Fibroblast of pulmonary artery (primary cell): ENCODE measurements around the gene ZMIZ1.

ENCODE experiments used
- DNase-seq: peaks from one replicate; pipeline ENCODE4 v3.0.0-alpha.2; 2010; ENCODE audit warnings: low read depth
- H3K4me3 ChIP-seq: replicated peaks from 2 replicates; pipeline ENCODE4 v1.5.1; 2011; ENCODE audit warnings: low read depth, mild to moderate bottlenecking, control low read depth, low read length, moderate library complexity
- TF ChIP-seq, protein P1 (sequence below): IDR thresholded peaks from 2 replicates; pipeline ENCODE4 v1.5.1; 2011; ENCODE audit warnings: mild to moderate bottlenecking, control low read depth, low read length, inconsistent platforms; ENCODE audit errors: missing control alignments

ZMIZ1 gene

DNA sequence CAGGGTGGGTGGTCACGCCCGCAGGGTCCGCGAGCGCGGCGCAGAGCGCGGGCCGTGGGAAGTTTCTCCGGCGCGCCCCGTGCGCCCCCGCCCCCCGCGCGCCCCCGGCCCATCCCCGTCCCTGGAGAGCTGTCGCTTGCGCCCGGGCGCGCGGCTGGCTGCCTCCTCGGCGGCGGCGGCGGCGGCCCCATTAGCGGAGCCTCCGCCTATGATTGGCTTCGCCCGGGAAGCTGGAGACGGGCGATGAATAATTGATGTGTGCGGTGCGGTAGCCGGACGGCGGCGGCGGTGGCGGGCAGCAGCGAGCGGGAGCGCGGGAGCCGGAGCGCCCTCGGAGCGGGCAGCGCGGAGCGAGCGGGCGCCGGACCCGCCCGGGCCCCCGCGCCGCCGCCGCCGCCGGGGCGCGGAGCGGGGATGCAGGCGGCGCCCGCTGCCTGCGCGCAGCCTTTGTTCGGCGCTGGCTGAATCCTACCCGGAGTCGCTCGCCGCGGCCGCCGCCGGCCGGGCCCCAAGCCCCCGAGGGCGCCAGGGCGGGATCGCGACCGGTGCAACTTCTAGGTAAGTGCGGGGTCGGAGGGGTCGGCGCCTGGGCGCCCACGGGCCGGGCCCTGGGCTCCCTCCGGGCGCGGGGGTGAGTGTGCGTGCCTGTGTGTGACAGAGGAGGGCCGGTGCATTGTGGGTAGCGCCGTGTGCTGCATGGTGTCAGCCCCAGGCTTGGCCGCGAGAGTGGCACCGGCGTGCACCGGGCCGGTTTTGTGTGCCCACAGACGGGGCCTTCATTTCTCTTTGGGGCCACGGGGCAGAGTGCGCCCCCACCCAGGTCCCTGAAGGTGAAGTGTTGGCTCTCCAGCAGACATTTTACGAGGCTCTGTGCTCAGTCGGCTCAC, 174.7 kb downstream of the ZMIZ1 start:
- peak overlapping the region; percentile 45 for H3K4me3 ChIP-seq
- TF ChIP-seq, protein P1, sequence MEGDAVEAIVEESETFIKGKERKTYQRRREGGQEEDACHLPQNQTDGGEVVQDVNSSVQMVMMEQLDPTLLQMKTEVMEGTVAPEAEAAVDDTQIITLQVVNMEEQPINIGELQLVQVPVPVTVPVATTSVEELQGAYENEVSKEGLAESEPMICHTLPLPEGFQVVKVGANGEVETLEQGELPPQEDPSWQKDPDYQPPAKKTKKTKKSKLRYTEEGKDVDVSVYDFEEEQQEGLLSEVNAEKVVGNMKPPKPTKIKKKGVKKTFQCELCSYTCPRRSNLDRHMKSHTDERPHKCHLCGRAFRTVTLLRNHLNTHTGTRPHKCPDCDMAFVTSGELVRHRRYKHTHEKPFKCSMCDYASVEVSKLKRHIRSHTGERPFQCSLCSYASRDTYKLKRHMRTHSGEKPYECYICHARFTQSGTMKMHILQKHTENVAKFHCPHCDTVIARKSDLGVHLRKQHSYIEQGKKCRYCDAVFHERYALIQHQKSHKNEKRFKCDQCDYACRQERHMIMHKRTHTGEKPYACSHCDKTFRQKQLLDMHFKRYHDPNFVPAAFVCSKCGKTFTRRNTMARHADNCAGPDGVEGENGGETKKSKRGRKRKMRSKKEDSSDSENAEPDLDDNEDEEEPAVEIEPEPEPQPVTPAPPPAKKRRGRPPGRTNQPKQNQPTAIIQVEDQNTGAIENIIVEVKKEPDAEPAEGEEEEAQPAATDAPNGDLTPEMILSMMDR = no peak
- no peak for DNase-seq

DNA sequence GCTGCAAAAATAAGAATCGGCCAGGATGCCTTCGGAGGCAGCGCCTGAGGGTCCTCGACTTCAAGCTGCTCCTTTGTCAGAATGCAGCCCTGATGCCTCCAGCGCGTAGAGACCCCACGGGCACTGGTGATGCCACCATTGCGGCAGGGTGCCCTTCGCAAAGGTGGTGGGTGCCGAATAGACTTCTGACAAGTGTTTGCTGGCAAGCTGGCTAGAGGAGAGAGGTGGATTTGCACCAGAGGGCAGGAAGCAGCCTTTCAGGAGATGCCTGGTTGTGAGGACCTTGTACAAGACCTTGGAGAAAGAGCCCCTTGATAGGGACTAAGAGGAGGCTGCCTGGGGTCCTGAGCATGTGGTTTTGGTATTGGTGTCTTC, 175.3 kb downstream of the ZMIZ1 start:
- no peak for DNase-seq
- TF ChIP-seq, protein P1 = no peak

DNA sequence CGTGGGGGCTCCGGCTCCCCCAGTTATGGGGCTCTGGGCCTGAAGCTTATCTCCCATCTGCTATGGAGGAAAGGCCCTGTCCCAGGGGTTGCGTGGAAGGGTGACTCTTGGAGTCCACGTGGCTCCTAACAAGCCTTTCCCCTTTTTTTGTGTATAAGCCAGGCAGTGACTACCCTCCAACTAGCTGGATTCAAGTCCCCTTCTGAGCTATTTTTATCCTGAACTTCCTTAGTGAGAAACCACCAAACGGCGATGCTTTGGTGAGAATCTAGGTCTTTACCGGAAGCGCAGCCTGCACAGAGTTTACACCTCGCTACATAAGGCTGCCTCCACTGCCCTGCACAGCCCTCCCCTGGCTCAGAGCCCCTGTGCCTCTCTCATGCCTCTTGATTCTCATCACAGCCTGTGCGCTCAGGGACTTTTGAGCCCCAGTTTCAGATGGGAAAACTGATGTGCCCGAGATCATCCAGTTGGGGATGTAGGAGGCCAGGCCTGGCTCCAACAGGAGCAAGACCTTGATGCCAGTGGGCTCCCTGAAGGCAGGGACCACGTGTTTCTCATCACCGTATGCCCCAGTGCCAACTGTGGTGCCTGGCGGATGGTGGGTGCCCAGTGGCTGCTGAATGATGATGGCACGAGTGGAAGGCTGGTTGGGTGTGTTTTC, 176.2 kb downstream of the ZMIZ1 start:
- no peak for DNase-seq
- TF ChIP-seq, protein P1 = no peak
- H3K4me3 ChIP-seq = no peak overlapping the region

More for the DNA sequence above, 175.3 kb downstream of the ZMIZ1 start:
- peak overlapping the region; percentile 17 for H3K4me3 ChIP-seq

DNA sequence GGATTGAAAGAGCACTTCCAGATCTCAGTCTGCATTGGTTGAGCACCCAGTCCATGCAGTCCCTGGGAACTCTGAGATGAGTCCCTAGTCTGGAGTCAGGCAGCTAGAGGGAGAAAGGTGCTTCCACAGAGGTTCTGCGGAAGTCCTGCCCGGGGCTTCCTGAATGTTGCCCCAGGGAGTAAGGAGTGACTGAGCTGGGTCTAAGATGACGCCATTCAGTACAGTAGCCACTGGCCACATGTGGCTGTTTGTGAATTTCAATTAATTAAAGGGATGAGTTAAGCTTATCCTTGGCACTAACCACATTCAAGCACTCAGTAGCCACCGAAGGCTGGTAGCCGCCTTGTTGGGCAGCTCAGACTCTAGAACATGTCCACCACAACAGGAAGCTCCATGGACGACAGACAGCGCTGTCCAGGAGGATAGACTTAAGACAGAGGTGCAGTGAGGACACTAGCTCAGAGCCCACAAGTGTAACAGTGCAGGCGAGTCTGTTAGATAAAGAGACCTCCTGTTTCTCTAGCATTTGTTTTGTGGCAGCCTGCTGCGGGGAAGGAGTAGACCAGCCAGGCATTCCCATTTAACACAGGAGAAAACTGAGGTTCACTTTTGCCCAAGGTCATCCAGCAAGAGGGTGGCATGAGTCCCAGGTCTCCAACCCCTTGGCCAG, 176.9 kb downstream of the ZMIZ1 start:
- H3K4me3 ChIP-seq = no peak overlapping the region
- no peak for DNase-seq
- TF ChIP-seq, protein P1 = no peak

DNA sequence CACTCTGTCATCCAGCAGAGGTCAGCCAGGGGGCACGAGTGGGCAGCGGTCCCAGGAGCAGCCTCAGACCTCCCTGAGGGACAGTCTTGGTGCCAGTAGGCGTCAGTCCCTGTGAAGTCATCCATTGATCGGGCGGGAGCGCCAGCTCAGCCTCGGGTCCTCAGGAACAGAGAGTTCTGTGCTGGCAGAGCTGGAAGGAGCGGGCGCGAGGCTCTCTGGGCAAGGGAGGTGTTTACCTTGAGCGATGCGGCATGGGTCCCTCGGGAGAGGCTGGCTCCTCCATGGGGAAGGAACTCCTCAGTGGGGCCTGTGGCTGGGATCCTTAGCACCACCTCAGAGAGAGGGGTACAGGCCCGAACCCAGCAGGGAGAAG, 177.4 kb downstream of the ZMIZ1 start:
- TF ChIP-seq, protein P1 = no peak
- no peak for DNase-seq
- H3K4me3 ChIP-seq = no peak overlapping the region

DNA sequence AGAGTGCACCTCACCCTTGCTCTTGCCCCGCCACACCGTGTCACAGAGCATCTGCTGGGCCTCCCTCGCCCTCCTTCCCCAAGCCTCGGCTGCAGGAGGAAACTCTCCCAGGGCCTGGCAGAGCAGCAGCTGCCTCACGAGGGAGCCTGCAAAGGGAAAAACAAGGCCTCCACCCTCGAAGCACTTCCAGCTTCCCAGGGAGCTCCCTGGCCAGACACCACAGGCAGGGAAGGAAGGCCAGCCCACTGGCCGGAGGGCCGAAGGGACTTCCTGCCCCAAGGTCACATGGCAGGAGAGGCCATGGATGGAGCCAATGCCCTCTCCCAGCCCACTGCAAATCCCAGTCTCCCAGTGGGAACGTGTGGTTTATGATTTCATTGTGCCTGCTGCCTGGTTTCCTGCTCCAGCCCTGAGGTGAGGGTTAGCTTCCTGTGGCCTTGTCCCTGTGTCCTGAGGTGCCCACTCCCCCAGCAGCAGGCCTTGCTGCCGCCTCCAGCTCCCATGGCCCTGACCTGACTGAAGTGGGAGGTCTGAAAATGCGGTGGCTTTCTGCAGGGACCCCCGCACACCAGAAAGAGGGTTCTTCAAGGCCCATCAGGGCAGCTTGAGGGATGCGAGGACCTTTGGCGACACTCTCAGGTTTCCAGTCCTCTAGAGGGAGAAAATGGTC, 178.0 kb downstream of the ZMIZ1 start:
- TF ChIP-seq, protein P1 = no peak
- no peak overlapping the region for H3K4me3 ChIP-seq
- peak; percentile 58 for DNase-seq
